ENCODE data around the gene PUDP.
"Not testable (repeated sequence)": the region's sequence is repeated elsewhere in the genome, so short reads cannot be mapped to it uniquely, and the experiment has no call there.

The PUDP gene

DNA sequence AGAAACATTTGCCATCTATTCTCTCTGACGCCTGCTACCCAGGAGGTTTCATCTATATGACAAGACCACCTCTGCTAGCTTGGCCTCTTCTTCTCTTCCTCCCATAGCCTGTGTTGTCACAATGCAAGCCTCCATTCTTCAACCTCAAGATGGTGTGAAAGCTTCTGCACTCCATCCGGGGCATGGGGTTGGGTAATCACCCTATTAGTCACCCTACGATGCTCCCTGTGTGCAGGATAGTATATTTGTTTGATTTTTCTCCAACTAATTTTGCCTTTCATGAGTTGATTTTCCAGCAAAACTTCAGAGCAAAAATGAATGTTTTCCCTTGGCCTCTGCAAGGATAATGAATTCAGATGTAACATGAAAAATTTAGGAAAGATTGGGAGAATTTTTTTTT is 128.4 kb downstream of the PUDP start:
- Histone ChIP-seq H3K27me3 (replicated peaks) (no peaks in the 10 kb centered on the region), H3K4me3 (ENCODE audit: low read depth, low read length) (no peak overlapping the region), H3K27ac (no peak overlapping the region), H3K36me3 (replicated peaks) (no peaks in the 10 kb centered on the region)
- in situ Hi-C loops (cut with HindIII; ENCODE audit: low pct_ligation_motif_present, low sequenced_read_pairs) = no loop called here
- TF ChIP-seq, protein P1, sequence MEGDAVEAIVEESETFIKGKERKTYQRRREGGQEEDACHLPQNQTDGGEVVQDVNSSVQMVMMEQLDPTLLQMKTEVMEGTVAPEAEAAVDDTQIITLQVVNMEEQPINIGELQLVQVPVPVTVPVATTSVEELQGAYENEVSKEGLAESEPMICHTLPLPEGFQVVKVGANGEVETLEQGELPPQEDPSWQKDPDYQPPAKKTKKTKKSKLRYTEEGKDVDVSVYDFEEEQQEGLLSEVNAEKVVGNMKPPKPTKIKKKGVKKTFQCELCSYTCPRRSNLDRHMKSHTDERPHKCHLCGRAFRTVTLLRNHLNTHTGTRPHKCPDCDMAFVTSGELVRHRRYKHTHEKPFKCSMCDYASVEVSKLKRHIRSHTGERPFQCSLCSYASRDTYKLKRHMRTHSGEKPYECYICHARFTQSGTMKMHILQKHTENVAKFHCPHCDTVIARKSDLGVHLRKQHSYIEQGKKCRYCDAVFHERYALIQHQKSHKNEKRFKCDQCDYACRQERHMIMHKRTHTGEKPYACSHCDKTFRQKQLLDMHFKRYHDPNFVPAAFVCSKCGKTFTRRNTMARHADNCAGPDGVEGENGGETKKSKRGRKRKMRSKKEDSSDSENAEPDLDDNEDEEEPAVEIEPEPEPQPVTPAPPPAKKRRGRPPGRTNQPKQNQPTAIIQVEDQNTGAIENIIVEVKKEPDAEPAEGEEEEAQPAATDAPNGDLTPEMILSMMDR (IDR thresholded peaks at IDR 0.05; ENCODE audit: low read depth, low read length, missing control alignments) = no peak
- DNase-seq = no peak

DNA sequence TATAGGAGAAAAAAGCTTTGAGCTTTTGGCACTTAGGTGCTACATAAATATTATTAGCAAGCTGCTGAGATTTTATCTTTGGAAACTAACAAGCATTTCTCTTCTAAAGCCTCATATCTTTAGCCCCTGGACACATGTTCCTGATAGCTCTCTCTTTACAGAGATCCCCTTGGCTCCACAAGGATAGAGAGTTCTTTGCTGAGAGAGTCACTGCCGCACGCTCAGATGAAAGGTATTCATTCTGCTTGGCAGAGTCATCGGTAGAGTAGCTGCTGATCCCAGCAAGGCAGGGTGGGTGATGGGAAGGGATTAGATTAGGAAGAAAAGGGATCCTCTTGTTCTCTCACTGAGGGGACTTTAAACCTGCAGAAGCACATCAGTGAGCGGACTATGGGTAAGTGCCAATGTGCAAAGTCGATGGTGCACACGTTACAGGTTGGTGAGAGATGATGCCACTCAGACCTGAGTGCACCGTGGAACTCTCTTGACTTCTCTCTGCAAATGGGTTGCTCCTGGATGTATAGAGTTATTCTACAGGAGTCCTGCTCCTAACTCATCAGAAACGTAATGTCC is 135.6 kb downstream of the PUDP start:
- in situ Hi-C loops (cut with HindIII; ENCODE audit: low pct_ligation_motif_present, low sequenced_read_pairs); H3K36me3 ChIP-seq (replicated peaks); H3K27ac ChIP-seq; H3K4me3 ChIP-seq (ENCODE audit: low read depth, low read length); H3K27me3 ChIP-seq (replicated peaks): not testable (repeated sequence)
- DNase-seq = peak; percentile 54

DNA sequence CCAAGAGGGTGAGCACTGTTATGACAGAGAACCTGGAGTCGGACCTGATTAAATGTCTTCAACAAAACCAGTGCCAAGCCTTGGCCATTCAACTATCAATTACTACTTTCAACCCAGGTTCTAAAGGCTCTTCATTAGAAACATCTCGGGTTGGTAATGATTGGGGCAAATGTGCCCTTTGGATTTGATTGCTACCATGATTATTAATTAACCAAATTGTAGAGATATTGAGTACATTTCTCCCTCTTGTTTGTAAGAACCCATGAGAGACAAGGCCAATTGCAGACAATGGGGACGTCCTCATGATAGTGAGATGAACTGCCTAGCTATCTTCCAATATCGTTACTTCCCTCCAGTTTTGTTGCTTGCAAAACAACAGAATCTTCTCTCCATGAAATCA is 137.1 kb downstream of the PUDP start:
- H3K4me3 ChIP-seq (ENCODE audit: low read depth, low read length); H3K36me3 ChIP-seq (replicated peaks); H3K27ac ChIP-seq; in situ Hi-C loops (cut with HindIII; ENCODE audit: low pct_ligation_motif_present, low sequenced_read_pairs); DNase-seq; H3K27me3 ChIP-seq (replicated peaks): not testable (repeated sequence)

DNA sequence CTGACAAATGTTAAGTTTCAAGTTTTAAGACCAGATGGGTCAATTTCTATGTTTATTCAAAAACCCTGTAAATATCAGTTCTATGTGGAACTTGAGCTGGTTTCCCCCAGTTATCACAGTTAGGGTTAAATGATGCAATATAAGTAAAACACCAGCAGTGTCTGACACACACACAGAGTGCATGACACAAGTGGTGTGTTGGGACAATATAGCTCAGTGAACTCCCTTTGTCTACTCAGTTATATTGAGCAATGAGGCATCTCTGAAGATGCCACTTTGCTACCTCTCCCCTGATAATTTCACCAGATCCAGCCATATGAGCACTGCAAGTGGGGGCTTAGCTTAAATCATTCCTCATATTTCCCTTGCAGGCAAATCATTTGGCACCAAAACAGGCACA is 140.6 kb downstream of the PUDP start:
- H3K27ac ChIP-seq; H3K36me3 ChIP-seq (replicated peaks); H3K27me3 ChIP-seq (replicated peaks); DNase-seq; H3K4me3 ChIP-seq (ENCODE audit: low read depth, low read length); in situ Hi-C loops (cut with HindIII; ENCODE audit: low pct_ligation_motif_present, low sequenced_read_pairs): not testable (repeated sequence)

All from brain microvascular endothelial cell (primary cell).